HG03175 (cell line): ENCODE results near the gene PRPF31.
"Not testable (repeated sequence)": the region's sequence is repeated elsewhere in the genome, so short reads cannot be mapped to it uniquely, and the experiment has no call there.

Source experiments
- ATAC-seq: cut with Tn5 transposase; IDR thresholded peaks from one replicate; pipeline ENCODE4 v1.9.1; 2021; ENCODE audit warnings: mild to moderate bottlenecking, moderate library complexity; ENCODE audit not compliant: unreplicated experiment

The PRPF31 gene

GRCh38 chr19:54160854-54161253, 45.3 kb downstream of the PRPF31 start:
- no peak for ATAC-seq

GRCh38 chr19:54162241-54162805, 46.8 kb downstream of the PRPF31 start:
- ATAC-seq, result no peak

GRCh38 chr19:54162884-54163283, 47.3 kb downstream of the PRPF31 start:
- no peak for ATAC-seq

- ATAC-seq, result no peak
Measured at GRCh38 chr19:54164369-54165068, 49.0 kb downstream of the PRPF31 start.

GRCh38 chr19:54165222-54165621, 49.7 kb downstream of the PRPF31 start:
- ATAC-seq, result no peak

GRCh38 chr19:54168174-54168917, 52.8 kb downstream of the PRPF31 start:
- no peak for ATAC-seq

GRCh38 chr19:54169149-54169740, 53.7 kb downstream of the PRPF31 start:
- ATAC-seq, result no peak

- not testable (repeated sequence) for ATAC-seq
Measured at GRCh38 chr19:54171736-54172431, 56.3 kb downstream of the PRPF31 start.

- ATAC-seq, result no peak
Measured at GRCh38 chr19:54172471-54173358, 57.2 kb downstream of the PRPF31 start, which contains the start of gene TMC4. Gene TMC4, minus strand, starts transcription at chr19:54173160. Its CDS starts 43 bp downstream, at chr19:54173117.

- ATAC-seq, result no peak
Measured at GRCh38 chr19:54173359-54173699, 57.8 kb downstream of the PRPF31 start.

- no peak for ATAC-seq
Measured at GRCh38 chr19:54173951-54174834, 58.6 kb downstream of the PRPF31 start.

GRCh38 chr19:54178581-54179261, 63.2 kb downstream of the PRPF31 start:
- ATAC-seq, result no peak

GRCh38 chr19:54179262-54179852, 63.8 kb downstream of the PRPF31 start:
- ATAC-seq, result no peak

GRCh38 chr19:54179921-54180461, 64.4 kb downstream of the PRPF31 start:
- ATAC-seq, result no peak

- ATAC-seq, result no peak
Measured at GRCh38 chr19:54180691-54181091, 65.1 kb downstream of the PRPF31 start.
